ENCODE measurements around the gene HOXA5.

HOXA5 gene

DNA sequence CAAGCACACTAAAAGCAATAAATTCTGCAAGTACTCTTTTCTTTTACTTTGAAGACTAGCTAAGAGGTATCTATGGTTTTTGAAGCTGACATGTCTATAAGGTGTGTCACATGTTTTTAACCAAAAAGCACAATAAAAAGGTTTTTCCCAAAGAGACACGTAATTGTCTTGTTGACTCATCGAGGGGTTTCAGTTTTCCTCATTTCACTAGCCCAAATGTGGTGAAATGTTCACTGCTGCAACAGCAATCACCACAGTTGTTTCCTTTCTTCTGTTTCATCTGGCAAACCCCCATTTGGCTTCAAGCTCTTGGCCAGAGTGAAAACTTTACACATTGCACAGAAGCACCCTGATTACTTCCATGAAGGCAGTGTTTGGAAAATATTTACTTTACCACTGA lies 9.1 kb downstream of the HOXA5 start:
- DNase-seq (ENCODE audit: low read depth in 2 of 2): no peak

DNA sequence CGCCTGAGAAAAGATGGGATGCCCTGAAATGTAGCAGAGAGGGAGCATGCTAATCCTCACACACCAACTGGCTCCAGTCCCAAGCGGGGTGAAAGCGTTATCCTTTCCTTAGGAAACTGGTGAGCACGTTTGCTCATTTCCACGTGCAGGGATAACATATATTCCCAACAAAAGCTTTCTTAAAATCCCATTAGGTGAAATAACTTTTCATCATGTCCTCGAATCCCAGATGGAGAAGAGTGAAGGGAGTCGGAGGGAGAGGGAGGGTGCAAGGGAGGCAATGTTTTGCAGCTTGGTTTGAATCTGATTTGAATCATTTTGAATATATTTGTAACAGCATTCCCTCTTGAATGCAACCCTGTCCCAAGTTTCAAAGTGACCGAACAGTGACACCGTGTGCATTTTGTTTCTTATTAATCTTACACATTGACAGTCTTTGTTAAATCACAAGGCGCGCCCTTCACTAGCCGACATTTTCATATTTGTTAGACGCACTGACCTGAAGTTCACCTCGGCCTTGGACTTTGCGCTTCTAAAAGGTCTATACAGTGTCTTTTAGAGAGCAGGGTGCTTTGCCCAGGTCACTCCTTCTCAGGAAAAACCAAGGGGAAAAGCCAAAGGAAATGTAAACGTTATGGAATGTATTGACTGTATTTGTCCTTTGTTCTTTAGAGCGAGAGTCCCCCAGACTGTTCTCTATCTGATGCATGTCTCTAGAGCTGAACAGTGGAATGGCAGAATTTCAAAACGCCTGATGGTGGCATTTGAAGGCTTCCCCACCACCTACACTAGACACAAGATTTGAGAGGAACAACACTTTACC lies 9.9 kb downstream of the HOXA5 start:
- no peak for DNase-seq (ENCODE audit: low read depth in 2 of 2)

DNA sequence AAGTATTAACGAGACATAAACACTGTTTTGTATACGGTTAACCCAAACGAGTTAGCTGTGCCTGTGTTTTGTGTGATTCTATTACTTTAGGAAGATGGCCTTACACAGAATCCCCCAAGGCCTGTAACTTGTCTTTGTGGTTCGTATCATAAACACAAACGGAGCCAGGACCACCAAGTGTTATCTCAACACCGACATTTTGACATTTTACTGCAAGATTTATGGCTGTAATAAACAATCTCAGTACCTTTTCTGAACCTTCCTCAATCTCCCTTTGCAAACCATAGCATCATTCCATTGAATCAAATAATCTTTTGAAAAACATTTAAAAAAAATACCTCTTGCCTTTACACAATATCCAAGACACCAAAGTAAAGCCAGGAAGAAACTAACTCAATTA lies 10.5 kb downstream of the HOXA5 start:
- no peak for DNase-seq (ENCODE audit: low read depth in 2 of 2)

DNA sequence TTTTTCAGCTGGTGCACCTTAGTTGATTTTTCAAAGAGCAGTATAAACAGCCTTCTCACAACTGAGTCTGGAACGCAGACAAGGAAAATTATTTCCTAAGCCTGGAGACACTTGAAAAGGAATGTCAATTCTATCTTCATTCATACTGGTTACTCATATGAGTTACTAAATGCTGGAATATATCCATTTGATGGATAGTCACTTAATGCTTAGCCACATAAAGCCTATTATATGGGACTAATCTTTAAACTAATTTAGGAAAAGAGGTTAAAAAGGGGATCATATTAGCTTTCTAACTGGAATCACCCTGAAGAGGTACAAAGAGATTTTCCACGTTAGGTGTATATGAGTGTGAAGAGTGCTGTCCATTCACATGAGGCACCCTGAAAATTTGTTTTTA lies 11.3 kb downstream of the HOXA5 start:
- DNase-seq (ENCODE audit: low read depth in 2 of 2): no peak

DNA sequence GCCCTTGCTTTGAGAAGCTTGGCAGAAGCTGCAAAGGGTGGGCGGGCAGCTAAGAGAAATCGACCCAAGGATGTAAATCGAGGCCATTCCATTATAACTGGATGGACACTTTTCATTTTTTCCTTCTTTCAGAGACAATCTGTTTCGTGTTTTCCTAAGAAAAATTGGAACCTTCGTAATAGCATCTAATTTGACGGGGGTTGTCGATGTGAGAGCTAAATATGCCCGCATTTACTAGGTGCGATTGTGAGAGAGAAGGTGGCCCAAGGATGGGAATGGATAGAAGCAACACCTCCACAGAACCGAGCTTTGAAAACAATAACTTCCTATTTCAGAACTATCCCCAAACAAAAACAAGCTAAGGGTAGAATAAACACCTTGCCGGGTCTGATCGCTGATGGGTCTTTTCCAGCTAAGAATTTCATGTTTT lies 12.1 kb downstream of the HOXA5 start:
- no peak for DNase-seq (ENCODE audit: low read depth in 2 of 2)

DNA sequence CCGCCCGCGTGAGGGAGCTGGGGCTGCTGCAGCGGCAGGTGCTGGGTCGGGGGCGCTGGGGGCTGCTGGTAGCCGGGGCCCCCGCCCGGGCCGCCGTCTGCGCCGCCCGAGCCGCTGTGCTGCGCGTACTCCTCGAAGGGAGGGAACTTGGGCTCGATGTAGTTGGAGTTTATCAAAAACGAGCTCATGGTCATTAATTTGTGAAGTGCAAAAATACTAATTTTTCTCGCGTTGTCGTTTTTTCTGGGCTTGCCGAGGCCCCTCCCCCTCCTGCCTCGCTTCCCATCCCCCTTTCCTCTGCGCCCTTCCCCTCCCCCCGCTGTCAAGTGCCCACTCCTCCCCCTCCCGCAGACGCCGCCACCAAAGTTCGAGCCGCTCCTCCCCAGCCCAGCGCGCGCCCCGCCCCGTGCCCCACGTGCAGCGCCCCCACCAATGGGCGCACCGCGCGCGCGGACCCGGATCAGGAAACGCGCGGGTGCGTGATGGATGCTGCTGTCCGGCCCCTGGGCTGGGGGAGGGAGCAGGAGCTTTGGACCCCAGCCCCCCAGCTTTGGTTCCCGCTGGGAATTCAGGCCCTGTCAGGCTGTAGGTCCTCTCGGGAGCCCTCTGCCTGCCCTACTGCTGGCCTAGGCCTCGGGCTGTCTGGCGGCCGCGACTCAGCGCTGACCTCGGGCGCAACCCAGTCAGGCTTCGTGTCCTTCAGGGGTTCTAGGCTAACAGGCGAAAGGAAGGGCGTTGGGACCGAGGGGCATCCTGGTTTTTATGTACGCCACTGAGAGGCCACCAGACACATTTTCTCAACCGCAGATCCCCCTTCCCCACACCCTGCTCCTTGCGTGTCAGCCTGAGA lies 12.7 kb downstream of the HOXA5 start, which contains the start of gene HOXA4:
Gene HOXA4, minus strand, starts transcription at position 218 of the 850 bp plus-strand sequence. Its CDS starts 24 bp downstream, at position 194.
- peak; percentile 30 to 47 for DNase-seq (ENCODE audit: low read depth in 2 of 2)

DNA sequence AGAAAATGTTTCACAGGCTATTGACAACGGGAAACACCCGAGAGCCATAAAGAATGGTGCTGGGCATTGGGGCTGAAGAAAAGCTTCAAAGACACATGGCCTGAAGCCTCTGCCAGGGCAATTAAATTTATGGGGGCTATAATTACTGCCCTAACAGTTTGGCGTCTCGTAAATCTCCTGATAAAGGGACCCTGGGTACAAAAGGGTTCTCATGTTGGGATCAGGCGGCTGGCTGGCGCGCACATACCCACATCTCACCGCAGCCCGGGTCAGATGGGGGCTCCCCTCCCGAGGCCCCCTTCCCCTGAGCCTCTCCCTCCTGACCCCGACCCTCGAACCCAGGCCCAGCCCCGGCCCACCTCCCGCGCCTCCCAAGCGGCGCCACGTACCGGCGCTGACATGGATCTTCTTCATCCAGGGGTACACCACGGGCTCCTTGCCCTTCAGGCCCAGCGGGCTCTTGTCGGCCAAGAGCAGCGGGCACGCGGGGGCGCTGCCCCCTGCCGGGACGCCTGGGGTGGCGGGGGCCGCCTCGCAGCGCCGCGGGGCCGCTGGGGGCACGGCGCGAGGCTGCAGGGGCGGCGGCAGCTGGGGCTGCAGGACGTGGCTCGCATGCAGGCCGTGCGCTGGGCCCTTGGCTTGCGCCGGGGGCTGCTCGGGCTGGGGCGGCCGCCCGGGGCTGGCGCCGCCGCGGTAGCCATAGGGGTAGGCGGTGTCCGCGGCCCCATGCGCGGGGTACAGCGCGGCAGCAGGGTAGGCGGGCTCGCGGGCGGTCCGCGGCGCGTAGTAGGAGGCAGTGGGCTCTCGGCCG lies 13.5 kb downstream of the HOXA5 start:
- no peak for DNase-seq (ENCODE audit: low read depth in 2 of 2)

DNA sequence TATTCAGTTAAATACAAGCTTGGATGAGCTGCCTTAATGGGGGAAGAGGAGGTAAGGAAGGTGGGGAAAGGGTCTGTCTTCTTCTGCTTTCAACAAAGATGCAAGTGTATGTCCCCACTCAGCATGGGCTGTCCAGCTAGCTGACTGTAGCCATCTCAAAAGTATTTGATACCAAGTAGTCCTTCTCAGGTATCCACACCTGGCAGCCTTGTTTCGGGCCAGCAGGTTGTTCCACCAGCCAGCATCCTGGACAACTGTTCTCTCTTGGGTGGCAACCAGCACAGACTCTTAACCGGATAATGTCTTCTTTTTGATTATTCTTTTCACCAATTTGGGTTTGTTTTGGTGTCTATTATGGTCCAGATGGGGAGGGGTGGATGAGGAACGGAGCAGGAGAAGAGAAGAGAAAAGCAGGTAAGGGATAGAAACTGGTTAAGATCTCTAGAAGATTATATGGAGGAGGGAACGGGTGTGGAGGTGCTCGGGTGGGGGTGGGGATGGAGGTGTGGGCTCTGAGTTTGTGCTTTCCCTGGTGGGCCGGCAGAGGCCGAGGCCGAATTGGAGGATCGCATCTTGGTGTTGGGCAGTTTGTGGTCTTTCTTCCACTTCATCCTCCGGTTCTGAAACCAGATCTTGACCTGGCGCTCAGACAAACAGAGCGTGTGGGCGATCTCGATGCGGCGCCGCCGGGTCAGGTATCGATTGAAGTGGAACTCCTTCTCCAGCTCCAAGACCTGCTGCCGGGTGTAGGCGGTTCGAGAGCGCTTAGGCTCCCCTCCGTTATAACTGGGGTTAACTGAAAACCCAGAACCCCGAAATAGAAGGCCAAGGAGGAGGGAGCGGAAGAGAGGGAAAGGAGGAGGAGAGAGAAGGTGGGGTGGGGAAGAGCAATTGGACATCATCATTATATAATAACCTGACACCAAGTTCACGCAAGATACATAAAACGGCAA lies 14.4 kb downstream of the HOXA5 start:
- no peak for DNase-seq (ENCODE audit: low read depth in 2 of 2)

DNA sequence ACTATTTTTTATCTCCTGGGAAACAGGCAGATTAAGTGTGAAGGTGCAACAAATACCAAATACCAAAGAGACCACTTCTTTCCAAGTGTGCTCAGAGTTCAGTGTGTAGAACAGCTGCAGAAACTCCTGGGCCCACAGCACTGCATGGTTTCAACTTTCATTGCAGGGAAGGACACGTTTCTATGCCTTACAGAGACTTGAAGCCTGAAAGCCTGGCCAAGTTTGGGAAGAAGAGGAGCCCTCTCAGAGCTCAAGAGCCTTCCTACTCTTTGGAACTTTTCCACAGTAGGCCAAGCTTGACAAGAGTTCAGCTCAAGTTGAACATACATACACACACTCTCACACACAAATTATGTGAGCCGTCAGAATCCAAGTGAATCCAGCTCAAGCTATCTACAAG lies 15.4 kb downstream of the HOXA5 start:
- DNase-seq (ENCODE audit: low read depth in 2 of 2): no peak

DNA sequence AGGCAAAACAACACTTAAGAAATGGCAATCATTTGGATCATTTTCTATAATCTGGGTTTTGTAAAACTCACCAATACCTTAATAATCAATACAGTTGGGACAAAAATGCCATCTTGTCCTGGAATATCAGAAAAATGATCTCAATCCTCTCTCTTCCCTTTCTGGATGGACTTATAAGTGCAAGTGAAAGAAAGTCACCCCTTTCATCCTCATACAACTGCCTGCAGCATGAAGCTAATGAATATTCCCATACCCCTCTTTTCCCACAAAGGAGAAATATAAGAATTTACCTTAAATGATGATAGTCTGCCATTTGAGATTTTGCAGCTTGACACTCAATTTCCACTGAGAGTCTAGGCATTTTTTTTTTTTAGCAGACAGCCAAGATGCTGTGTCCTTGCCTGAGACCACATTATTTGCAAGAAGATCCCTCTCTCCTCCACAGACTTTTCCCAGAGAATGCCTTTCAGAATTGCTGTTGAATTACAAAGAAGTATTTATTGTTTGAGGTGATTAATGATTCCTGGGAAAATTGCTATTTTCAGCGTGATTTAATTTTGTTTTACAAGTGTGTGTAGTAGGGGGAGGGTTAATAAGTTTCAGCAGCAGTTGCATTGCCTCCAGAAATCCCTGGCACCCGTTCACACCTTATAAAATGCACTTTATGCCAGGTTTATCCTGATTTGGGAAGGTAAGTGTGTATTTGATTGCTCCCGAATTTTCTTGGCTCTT lies 16.7 kb downstream of the HOXA5 start:
- no peak for DNase-seq (ENCODE audit: low read depth in 2 of 2)

DNA sequence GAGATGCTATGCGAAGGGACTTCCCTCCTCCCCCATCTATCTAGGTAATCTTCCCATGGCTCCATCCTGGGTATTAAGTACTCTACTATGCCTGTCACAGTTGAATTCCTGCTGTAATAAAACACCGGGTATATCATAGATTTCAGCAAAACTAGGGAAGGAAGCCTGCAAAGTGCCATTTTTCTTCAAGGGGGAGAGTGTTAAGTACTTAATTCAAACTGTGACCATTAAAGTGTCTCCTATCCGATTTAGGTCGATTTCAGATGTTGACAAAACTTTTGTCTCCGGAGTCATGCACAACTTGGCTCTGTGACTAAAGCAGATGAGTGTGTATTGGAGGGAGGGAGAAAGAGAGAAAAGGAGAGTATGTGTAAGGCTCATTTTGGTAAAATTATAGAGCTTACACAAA lies 17.5 kb downstream of the HOXA5 start:
- no peak for DNase-seq (ENCODE audit: low read depth in 2 of 2)

DNA sequence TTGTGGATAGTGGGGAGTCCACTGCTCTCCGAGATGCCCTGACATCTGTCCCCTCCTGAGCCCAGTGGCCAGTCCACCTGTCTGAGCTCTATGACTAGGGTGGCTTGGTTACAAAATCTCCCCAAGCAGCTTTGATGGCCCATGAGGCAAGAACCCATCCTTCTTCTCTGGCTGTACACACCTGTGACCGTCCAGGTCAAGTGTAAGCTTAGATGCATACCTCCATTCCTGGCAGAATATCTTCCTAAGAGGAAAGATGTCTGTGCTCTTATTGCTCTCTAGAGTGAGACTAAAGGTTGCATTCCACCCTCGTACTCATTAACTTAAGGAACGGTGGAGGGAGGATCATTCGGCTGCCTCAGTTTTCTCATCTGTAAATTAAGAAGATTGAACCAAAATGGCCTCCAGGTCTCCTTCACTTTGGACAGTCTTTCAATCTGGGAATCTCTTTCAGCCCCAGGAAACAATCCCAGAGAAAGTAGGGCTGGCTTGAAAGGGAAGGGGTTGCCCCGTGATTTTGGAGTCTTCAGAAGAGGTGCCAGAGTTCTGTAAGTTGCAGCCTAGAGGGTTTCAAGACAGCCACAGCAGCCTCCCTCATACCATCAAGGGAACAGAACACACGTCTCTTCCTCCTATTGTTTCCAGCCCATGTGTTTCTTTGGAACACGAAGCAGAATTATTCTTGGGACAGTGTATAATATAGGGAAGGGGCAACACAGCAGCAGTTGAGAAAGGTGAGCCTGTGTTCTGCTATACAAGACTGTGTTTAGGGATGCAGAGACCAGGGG lies 18.4 kb downstream of the HOXA5 start:
- no peak for DNase-seq (ENCODE audit: low read depth in 2 of 2)

DNA sequence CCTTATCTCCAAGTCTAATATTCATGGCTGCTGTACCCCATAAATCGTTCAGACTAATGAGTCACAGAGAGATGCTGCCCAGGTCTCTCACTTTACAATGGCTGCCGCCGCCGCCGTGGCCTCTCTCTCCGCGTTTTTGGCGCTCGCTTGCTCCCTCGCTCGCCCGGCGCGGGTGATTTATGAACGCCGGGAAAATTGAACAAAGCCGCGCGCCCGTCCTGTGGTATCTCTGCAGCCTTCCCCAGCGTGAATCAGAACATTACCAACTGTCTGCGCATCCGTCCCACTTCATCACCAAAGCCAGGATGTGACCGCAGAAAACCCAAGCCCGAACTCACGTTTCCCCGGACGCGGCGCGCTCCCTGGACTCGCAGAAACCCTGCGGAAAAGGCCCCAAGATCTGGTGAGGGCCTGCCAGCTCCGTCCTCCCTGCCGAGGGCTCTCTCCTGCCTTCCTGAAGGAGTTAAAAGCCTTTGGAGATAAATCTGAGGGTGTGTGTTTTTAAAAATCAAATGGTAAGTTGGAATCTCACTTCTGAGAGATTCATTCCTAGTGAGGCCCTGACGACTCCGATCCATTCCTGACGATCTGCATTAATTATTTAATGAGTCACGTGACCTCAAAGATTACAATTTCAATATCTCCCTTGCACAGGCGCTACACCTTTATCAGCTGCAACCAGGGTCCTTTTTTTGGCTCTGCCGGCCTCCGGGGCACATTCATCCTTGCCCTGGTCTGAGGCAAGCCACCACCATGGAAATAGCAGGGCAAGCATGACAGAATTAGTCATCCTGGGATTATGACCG lies 19.2 kb downstream of the HOXA5 start:
- no peak for DNase-seq (ENCODE audit: low read depth in 2 of 2)

DNA sequence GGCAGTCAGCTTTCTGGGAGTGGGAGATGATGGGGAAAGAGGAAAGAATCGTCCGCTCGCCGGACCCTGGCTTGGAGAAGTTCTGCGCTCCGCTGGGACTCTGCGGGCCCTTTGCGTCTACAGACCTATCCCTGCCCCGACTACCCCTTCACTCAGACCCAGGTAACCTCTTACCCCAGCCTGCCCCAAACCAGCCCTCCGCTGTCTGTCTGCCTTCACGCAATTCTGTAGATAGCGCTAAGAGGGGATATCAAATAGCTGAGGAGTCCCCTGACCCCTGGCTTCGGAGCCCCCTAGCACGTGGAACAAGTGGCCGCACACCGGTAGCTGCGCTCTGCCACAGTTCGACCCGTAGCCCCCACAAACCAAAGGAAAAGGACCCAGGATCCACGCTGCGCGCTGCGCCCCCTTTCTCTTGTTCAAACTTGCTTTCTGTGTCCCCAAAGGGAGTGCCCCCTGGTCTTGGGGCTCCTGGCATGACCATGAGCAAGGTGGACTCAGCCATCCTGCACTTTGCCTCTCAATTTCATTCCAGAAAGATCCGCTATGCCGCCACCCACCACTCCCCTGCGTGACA lies 19.9 kb downstream of the HOXA5 start:
- no peak for DNase-seq (ENCODE audit: low read depth in 2 of 2)

DNA sequence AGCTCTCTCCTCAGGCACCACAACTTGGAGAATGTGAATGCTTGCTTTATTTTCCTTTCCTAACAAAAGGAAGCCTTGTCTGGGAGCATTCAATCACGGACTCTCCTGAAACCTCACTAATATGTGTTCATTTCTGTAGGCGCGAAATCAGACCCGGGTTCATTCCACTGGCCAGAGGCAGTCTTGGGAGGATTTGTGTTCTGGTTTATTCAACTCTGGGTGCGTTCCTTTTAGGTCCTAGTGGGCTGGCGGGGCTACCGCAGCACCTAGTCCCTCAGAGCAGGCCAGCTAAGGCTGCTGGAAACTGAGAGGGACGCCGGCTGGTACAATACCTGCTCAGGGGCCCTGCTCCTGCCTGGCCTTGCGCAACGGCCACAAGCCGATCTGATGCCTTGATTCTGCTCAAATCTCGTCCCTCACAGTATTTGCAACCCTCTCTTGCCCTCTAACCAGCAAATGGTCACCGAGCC lies 20.4 kb downstream of the HOXA5 start:
- DNase-seq (ENCODE audit: low read depth in 2 of 2): no peak

DNA sequence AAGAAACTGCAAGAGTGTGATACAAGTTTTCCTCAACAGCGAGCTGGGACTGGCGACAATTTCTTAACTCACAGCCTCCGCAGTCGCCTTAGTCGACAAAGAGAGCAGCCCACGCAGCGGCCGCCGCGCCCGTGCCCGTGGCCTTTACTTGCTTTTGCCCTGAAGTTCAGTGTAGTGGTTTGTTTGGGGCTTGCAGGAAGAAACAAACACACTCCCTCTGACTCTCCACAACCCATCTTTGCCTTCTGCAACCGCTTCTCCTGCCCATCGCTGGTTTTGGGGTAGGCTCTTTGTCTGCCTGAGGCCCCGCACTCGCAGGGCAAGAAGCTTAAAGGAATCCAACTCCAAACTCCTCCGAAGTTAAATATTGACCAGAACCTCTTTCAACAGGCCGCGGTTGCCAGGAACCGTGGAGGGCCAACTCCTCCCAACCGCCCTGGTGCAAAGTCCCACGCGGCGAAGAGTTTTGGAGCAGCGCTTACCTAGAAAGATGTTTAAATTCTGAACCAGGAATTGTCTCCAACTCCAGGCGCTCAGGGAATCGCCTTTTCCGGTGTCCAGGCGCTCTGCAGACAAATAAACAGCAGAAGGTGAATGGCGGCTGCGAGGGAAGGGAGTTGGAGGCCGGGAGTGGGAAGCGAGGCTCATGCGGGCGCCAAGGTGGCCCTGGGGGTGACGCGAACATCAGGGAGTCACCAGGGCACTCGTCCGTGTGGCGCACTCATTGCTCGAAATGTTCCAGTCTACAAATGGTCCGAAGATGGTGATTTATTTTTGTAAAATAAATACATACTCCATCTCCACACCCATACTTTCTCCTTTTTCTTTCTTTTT lies 21.2 kb downstream of the HOXA5 start:
- DNase-seq (ENCODE audit: low read depth in 2 of 2): no peak

DNA sequence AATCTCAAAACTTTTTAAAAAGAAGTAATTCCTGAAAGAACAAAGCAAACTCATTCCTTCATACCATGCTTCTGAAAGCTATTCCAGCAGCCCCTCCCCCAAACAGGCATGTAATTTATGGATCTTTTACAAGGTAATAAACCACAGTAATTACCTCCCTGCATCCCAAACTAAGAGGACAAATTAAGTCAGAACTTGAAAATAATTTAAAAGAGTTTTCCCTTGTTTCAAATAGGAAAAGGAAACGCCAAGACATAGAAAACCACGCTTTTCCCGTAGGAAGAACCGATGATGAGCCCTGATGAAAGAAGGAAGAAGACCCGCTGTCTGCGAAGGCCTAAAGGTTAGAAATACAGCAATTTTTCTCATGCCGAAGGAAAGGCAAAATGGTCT lies 21.8 kb downstream of the HOXA5 start:
- no peak for DNase-seq (ENCODE audit: low read depth in 2 of 2)

All from stimulated activated CD8-positive, alpha-beta memory T cell treated with anti-CD3 and anti-CD28 coated beads, Interleukin-15, amount 100 ng/mL, for 48 hours (primary cell).